HepG2 (cell line): ENCODE data around the gene CPXM1. TPM values are rescaled to one million over a fixed set of nuclear protein-coding genes. Genes with fewer than 3 reads are reported as not detected.
A peak's percentile ranks its signal among the peaks of the same experiment; 100 is the strongest.

Source experiments
- ATF2 ChIP-seq: sonication (generic); formaldehyde crosslinking; IDR thresholded peaks from 2 replicates; pipeline ENCODE4 v1.4.0; 2020; ENCODE audit warnings: missing genetic modification reagents
- ATRX ChIP-seq: sonication (generic); formaldehyde crosslinking; IDR thresholded peaks from 2 replicates; pipeline ENCODE4 v1.4.0; 2020; ENCODE audit warnings: missing genetic modification reagents, borderline replicate concordance
- GPBP1L1 ChIP-seq: sonication (generic); formaldehyde crosslinking; IDR thresholded peaks from 2 replicates; pipeline ENCODE4 v1.5.0; 2020; ENCODE audit warnings: mild to moderate bottlenecking, missing genetic modification reagents
- MAZ ChIP-seq, 2 experiments: sonication (generic) in 1 of 2; formaldehyde crosslinking in 1 of 2; IDR thresholded peaks; 2 replicates each; pipeline versions ENCODE4 v1.5.0 to v1.6.1; 2012 to 2020; ENCODE audit warnings: low read depth in 2 of 2, mild to moderate bottlenecking in 2 of 2, borderline replicate concordance in 1 of 2, improper control_type of control experiment in 1 of 2, low read length in 1 of 2, missing genetic modification reagents in 1 of 2, moderate library complexity in 1 of 2
- MEF2D ChIP-seq: sonication (generic); formaldehyde crosslinking; IDR thresholded peaks from 2 replicates; pipeline ENCODE4 v1.5.1; 2020; ENCODE audit warnings: mild to moderate bottlenecking, missing genetic modification reagents
- NFE2L2 ChIP-seq: fragments of 150-350 bp; IDR thresholded peaks from 2 replicates; pipeline ENCODE4 v1.6.1; 2014; ENCODE audit warnings: low read length
- NFIC ChIP-seq: IDR thresholded peaks from 2 replicates; pipeline ENCODE4 v1.6.1; 2012; ENCODE audit warnings: mild to moderate bottlenecking, low read length, inconsistent platforms
- ONECUT2 ChIP-seq: sonication (generic); formaldehyde crosslinking; IDR thresholded peaks from 2 replicates; pipeline ENCODE4 v1.4.0; 2020; ENCODE audit warnings: missing genetic modification reagents
- PRMT3 ChIP-seq: sonication (generic); formaldehyde crosslinking; IDR thresholded peaks from 2 replicates; pipeline ENCODE4 v1.8.1; 2022; ENCODE audit warnings: low read depth, mild to moderate bottlenecking, moderate library complexity, missing genetic modification reagents, borderline replicate concordance
- SALL2 ChIP-seq: sonication (generic); formaldehyde crosslinking; IDR thresholded peaks from 2 replicates; pipeline ENCODE4 v1.8.1; 2023; ENCODE audit warnings: mild to moderate bottlenecking, missing genetic modification reagents, inconsistent platforms
- TIGD3 ChIP-seq: sonication (generic); formaldehyde crosslinking; IDR thresholded peaks from 2 replicates; pipeline ENCODE4 v1.5.1; 2020; ENCODE audit warnings: mild to moderate bottlenecking, missing genetic modification reagents, borderline replicate concordance
- U2AF1 ChIP-seq: fragments of 200-400 bp; formaldehyde crosslinking; optimal IDR thresholded peaks from 2 replicates; pipeline ENCODE3; 2017; ENCODE audit warnings: mild to moderate bottlenecking, low read depth, low read length
- ZNF24 ChIP-seq: fragments of 450-650 bp; IDR thresholded peaks from 2 replicates; pipeline ENCODE4 v1.6.1; 2017; ENCODE audit warnings: antibody characterized with exemption, mild to moderate bottlenecking
- ZNF564 ChIP-seq: sonication (generic); formaldehyde crosslinking; IDR thresholded peaks from 2 replicates; pipeline ENCODE4 v1.8.1; 2023; ENCODE audit warnings: mild to moderate bottlenecking, missing genetic modification reagents
- ZNF580 ChIP-seq: IDR thresholded peaks from 2 replicates; pipeline ENCODE4 v1.6.1; 2016; ENCODE audit warnings: low read depth, borderline replicate concordance
- ZNF614 ChIP-seq: IDR thresholded peaks from 2 replicates; pipeline ENCODE4 v1.6.1; 2018; ENCODE audit warnings: missing biosample characterization, missing genetic modification reagents, inconsistent platforms, borderline replicate concordance
- ZNF674 ChIP-seq: sonication (generic); formaldehyde crosslinking; IDR thresholded peaks from 2 replicates; pipeline ENCODE4 v1.5.0; 2020; ENCODE audit warnings: low read depth, mild to moderate bottlenecking, missing genetic modification reagents
- polyA plus RNA-seq, 8 experiments: library from polyadenylated mRNA; depleted of rRNA in 3 of 8; stranded (reverse) in 7 of 8; unstranded in 1 of 8; fragments of >200 nt; fragmentation: Illumina TruSeq in 4 of 8; extraction: Trizol in 4 of 8; gene quantifications; 2 replicates each; pipeline versions ENCODE4 v1.2.1 to v1.2.3, GENCODE V29; 2011 to 2016; ENCODE audit warnings: low read depth in 4 of 8, missing spikeins in 1 of 8, mixed read lengths in 1 of 8; ENCODE audit not compliant: insufficient read depth in 1 of 8
- total RNA-seq, 5 experiments: library from RNA; depleted of rRNA; stranded (reverse); fragments of >200 nt; fragmentation: Illumina TruSeq; extraction: Trizol; gene quantifications; 2 replicates each; pipeline ENCODE4 v1.2.3, GENCODE V29; 2016; ENCODE audit warnings: low read depth in 1 of 5
- TF ChIP-seq, protein P1 (sequence below): sonication (generic); formaldehyde crosslinking; IDR thresholded peaks from 2 replicates; pipeline ENCODE4 v1.4.0; 2020; ENCODE audit warnings: missing genetic modification reagents
- TF ChIP-seq, protein P2 (sequence below): sonication (generic); formaldehyde crosslinking; conservative IDR thresholded peaks from 2 replicates; pipeline ENCODE4 v1.4.0; 2020; ENCODE audit warnings: missing genetic modification reagents

The CPXM1 gene
- total and polyA plus RNA-seq, 2 of the 13 experiments (the other 11 are each of a cell fraction or from before 2014, with no cell fraction given), result 0.07 TPM; not detected in 1

GRCh38 chr20:2750491-2751251 lies 49.8 kb downstream of the CPXM1 start (continued):
- TF ChIP-seq GPBP1L1 (CRISPR knock-in tag) (no peak), SALL2 (0 out of 2 replicates have a peak, but pooled peaks have one; percentile 22), ATRX (no peak), MEF2D (CRISPR knock-in tag) (no peak), NFE2L2 (no peak), ZNF564 (no peak), ONECUT2 (CRISPR knock-in tag) (no peak), ZNF24 (no peak), U2AF1 (peak; percentile 14), ZNF674 (CRISPR knock-in tag) (no peak), PRMT3 (CRISPR knock-in tag) (no peak), ZNF580 (CRISPR knock-in tag) (no peak), ZNF614 (no peak; the same call in 1 of the 2 replicates), NFIC (no peak), ATF2 (CRISPR knock-in tag) (no peak), MAZ (IDR thresholded peaks at IDR 0.05; ENCODE audit: borderline replicate concordance, low read depth, low read length) (no peak), MAZ (CRISPR knock-in tag; IDR thresholded peaks at IDR 0.05; ENCODE audit: low read depth) (0 out of 2 replicates have a peak, but pooled peaks have one; percentile 11), TIGD3 (CRISPR knock-in tag) (no peak)
- TF ChIP-seq, protein P1, sequence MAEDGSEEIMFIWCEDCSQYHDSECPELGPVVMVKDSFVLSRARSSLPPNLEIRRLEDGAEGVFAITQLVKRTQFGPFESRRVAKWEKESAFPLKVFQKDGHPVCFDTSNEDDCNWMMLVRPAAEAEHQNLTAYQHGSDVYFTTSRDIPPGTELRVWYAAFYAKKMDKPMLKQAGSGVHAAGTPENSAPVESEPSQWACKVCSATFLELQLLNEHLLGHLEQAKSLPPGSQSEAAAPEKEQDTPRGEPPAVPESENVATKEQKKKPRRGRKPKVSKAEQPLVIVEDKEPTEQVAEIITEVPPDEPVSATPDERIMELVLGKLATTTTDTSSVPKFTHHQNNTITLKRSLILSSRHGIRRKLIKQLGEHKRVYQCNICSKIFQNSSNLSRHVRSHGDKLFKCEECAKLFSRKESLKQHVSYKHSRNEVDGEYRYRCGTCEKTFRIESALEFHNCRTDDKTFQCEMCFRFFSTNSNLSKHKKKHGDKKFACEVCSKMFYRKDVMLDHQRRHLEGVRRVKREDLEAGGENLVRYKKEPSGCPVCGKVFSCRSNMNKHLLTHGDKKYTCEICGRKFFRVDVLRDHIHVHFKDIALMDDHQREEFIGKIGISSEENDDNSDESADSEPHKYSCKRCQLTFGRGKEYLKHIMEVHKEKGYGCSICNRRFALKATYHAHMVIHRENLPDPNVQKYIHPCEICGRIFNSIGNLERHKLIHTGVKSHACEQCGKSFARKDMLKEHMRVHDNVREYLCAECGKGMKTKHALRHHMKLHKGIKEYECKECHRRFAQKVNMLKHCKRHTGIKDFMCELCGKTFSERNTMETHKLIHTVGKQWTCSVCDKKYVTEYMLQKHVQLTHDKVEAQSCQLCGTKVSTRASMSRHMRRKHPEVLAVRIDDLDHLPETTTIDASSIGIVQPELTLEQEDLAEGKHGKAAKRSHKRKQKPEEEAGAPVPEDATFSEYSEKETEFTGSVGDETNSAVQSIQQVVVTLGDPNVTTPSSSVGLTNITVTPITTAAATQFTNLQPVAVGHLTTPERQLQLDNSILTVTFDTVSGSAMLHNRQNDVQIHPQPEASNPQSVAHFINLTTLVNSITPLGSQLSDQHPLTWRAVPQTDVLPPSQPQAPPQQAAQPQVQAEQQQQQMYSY (CRISPR knock-in tag), result no peak
- TF ChIP-seq, protein P2, sequence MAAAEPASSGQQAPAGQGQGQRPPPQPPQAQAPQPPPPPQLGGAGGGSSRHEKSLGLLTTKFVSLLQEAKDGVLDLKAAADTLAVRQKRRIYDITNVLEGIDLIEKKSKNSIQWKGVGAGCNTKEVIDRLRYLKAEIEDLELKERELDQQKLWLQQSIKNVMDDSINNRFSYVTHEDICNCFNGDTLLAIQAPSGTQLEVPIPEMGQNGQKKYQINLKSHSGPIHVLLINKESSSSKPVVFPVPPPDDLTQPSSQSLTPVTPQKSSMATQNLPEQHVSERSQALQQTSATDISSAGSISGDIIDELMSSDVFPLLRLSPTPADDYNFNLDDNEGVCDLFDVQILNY, result no peak
